HG02981 (cell line): ENCODE data around the gene CTSD.

ENCODE experiments used
- ATAC-seq: cut with Tn5 transposase; IDR thresholded peaks from one replicate; pipeline ENCODE4 v1.9.1; 2021; ENCODE audit warnings: mild to moderate bottlenecking, moderate library complexity; ENCODE audit not compliant: unreplicated experiment

Gene CTSD

DNA sequence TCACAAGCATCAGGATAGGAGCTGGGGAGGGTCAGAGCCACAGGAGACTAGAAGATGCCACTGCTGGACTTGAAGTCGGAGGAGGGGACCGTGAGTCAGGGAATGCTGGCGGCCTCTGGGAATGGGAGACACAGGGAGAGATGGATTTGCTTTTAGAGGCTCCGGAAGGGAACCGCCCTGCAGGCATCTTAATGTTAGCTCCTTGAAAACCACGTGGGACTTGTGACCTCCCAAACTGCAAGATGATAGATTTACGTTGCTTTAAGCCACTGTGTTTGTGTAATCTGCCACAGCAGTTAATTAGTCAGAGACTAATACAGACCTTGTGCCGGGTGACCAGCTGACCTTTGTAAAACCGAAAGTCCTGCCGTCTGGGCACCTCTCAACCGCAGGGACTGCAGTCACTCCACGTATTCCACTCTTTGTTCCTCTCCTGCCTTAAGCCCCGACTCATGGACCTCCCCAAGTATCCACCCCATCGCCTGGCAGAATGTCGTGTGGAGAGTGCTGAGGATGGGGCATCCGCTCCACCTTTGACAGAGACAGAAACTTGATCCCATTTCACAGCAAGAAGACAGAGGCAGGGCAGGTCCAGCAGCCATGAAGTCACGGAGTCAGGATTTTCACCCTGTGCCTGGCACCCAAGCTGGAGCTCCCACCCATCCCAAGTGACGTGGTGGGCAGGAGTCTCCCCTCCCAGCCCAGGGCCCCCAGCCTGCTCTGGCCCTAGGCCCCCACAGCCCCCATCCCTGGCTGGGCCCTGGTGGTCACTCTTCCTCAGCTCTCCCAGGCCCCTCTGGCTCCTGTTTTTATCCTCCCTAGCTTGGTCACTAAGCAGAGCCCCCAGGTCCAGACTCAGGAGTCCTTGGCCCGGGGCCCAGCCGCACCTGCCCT lies 19.4 kb upstream of the CTSD start:
- ATAC-seq, result no peak

DNA sequence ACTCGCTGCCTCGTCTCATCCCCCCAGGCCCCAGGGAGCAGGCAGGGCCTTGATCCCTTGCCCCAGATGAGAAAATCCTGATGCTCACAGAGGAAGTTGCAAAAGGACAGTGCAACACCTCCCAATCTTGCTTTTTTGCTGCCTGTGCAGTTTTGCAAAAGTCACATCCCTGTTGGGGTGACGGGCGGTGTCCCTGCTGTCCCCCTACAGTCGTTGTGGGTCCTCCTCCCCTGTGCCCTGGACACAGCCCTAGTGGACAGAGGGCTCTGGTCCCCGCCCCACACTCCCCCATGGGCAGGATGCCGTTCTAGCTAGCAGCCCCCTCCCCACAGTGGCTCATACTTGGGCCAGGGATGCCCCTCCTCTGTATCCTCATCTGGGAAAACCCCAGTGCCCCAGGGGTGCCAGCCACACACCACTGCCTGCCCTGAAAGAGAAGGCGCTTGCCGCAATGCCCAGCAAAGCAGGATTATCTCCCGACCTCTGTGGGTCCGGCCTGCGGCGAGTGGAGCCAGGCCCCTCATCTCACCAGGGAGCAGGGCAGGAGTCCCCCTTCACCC lies 18.4 kb upstream of the CTSD start:
- no peak for ATAC-seq

GRCh38 chr11:1781593-1781975 lies 17.9 kb upstream of the CTSD start:
- no peak for ATAC-seq

GRCh38 chr11:1780700-1781592 lies 17.2 kb upstream of the CTSD start:
- ATAC-seq, result no peak

DNA sequence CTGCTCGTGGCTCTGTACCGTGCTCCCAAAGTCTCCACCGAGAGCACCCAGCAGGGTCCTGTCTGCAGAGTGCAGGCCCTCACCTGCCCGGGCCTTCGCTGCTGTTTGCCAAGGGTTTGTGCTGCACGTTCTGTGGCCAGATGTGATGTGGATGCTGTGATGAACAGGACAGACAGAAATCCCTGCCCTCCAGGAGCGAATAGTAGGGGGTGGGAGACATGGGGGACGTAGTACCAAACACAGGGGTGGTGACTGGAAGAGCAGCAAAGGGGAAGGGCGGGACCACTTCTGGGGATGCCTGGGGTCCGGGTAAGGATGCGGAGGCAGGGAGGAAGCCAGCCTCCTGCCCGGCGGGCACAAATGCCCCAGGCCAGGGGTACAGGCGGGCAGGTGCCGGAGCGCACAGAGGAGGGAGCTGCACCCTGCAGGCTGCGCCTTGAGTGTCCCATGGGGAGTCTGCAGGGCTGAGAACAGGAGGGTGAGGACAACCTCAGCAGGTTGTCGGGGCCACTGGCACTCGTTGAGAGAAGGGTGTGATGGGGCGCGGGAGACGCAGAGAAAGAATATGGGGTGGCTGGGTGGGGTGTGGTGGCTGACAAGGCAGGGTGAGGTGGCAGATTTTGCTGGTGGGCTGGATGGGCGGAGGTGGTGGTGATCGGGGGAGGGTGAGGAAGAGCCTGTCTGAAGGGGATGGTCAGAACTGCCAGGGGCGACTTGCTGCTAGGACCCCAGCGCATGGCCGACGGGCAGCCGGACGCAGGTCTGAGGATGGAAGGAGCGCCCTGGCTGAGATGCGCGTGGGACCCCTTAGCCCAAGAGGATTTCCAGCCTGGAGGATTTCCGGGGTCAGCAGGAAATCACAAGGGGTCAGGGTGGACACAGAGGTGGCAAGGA lies 16.3 kb upstream of the CTSD start:
- no peak for ATAC-seq

DNA sequence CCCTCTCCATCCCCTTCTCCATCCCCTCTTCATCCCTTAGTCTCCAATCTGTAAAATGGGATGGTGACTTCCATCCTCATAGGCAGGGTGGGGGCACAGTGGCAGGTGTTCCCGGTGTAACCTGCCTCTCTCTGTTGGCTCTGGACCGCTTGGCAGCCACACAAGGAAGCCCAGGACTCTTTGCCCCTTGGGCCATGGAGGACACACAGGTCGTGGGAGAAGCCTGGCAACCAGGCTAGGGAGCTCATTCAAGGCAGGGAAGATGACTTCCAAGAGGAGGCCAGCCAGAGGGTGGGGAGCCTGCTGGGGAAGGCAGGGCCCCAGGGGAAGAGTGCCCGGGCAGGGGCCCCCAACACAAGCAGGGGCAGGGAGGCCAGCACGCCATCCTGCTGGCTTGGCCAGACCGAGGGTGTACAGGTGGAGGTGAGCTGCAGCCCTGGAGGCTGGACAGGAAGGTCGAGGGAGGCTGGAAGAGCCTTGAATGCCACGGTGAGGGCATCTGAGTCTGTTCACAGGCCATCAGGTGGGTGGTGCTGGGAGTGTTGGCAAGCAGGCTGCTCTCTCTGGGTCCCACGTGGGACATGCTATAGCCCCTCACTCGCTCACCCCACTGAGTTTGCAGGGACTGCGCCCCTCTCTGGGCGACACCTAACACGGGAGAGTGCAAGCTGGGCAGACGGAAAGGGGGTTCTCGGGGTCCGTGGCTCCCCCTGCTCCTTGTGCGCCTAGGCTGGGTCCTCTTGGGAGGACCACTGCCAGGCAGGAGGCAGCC lies 15.5 kb upstream of the CTSD start:
- ATAC-seq, result no peak

- ATAC-seq, result no peak
Observed at GRCh38 chr11:1778141-1778911, 14.6 kb upstream of the CTSD start.

DNA sequence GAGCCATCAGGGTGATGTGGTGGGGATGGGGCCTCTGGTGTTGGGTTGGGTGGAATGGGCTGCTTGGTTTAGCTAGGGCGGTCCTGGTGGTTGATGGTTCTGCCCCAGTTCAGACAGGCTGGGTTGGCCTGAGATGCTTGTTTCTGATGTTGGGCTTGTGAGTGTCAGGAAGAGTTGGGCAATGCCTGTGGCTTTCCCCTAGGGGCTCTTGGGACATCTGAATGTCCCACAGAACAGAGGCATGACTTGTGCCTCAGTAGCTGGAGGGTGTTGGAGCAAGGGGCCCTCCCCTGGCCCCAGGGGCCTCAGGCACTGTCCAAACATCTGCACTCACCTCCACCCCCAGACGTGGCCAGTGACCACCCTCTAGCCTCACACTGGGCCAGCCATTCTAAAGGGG lies 14.0 kb upstream of the CTSD start:
- ATAC-seq, result no peak

- no peak for ATAC-seq
Observed at GRCh38 chr11:1776944-1777715, 13.4 kb upstream of the CTSD start.

- ATAC-seq, result no peak
Observed at GRCh38 chr11:1776331-1776851, 12.7 kb upstream of the CTSD start.

DNA sequence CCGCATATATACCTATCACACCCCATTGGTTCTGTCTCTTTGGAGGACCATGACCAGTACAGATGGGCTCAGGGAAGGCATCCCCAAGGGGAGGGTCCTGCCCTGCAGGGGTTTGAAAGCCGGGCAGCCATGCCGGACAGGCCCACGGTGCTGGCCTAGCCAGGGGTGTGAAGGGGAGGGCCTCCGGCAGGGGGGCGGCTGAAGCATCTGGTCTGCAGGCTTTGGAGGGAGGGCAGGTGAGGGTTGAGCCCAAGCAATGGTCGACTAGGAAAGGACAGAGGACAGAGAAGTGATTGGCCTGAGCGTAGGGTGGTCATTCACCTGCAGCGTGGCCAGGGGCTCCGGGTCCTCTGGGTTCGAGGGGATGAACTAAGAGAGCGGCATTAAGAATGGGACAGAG lies 11.2 kb upstream of the CTSD start:
- ATAC-seq, result no peak

DNA sequence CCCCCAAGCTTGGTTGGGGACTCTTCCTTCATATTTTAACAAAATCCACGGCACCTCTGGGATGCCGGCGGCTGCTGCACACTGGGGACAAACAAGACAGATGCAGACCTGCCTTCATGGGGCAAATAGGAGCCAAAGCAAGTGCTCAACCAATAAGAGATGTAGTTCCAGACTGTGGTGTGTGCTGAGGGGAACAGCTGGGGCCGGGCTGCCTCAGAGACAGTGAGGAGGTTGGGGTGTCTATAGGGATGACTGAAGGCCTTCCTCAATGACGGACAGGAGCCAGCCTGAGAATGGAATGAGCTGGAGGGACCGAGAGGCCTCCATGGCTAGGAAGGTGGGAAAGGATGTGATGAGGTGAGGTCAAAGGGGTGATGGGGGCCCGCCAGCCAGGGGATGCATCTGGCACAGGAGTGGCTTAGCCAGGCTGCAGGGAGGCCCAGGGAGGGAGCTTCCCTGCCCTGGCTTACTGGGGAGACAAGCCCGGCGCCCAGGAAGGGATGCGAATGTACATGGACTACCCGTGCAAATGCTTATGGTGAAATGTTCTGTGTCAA lies 10.3 kb upstream of the CTSD start:
- ATAC-seq, result no peak

- no peak for ATAC-seq
Observed at GRCh38 chr11:1773131-1773993, 9.6 kb upstream of the CTSD start.

DNA sequence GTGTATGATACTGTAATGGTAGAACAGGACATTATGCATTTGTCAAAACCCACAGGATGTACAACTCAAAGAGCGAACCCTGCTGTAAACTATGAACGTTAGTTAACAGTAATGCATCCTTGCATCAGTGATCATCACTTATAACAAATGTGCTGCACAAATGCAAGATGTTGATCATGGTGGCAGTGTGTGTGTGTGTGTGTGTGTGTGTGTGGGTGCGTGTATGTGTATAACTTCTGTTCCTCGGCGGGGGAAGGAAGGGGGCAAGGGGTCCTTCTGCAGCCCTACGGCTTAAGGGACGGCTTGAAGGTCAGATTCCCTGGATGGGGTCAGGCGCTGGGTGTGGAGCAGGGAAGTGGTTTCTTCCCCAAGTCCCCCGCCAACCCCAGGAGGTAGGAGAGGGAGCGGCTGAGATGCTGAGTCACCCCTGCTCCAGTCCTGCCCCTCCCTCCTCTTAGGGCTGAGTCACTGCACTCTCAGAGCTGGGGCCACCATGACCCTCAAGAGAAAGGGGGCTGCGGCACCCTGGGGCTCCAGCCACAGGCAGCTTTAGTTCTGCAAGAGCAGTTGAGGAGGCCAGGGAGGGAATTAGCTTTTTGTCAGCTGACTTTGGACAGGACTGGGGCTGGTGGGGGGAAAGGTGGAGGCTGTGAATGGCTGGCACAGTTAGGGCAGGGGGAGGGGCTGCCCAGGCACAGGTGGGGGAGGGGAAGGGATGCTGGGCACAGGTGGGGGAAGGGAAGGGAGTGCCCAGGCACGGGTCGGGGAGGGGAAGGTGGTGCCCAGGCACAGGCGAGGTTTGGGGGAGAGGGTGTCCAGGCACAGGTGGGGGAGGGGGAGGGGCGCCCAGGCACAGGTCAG lies 8.8 kb upstream of the CTSD start:
- ATAC-seq, result no peak

DNA sequence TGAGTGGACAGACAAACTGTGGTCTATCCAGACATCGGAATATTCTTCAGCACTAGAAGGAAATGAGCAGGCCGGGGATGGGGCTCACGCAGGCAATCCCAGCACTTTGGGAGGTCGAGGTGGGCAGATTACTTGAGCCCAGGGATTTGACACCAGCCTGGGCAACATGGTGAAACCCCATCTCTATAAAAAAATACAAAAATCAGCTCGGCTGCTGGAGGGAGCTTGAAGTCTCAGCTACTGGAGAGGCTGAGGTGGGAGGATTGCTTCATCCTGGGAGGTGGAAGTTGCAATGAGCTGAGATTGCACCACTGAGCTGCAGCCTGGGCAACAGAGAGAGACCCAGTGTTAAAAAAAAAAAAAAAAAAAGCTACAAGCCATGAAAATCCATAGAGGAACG lies 8.0 kb upstream of the CTSD start:
- ATAC-seq, result no peak

DNA sequence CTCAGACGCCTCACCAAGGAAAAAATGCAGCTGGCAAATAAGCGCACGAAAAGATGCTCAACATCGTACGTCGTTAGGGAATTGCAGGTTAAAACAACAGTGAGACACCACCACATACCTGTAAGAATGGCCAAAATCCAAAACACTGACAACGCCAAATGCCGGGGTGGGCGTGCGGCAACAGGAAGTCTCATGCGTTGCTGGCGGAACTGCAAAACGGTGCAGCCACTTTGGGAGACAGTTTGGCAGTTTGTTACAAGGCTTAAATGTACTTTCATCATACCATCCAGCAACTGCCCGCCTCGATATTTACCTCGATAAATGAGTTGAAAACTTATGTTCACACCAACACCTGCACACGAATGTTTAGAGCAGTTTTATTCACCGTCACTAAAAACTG lies 7.5 kb upstream of the CTSD start:
- no peak for ATAC-seq
